Ascending aorta (tissue), 2 donors: Measurements from ENCODE around the gene SIAH1. TPM values are rescaled to one million over a fixed set of nuclear protein-coding genes. Genes with fewer than 3 reads are reported as not detected.
"Not testable (repeated sequence)": the region's sequence is repeated elsewhere in the genome, so short reads cannot be mapped to it uniquely, and the experiment has no call there.

Experiments
- DNase-seq, 2 donors: peaks; one replicate each; pipeline ENCODE4 v3.0.0-alpha.2; 2019; ENCODE audit warnings: low spot score in 2 of 2
- H3K27ac ChIP-seq, 2 donors: fragments of 200-600 bp; sonication (generic); one replicate each; pipeline ENCODE4 v1.5.1; 2016 to 2017; ENCODE audit warnings: mild to moderate bottlenecking in 1 of 2
- H3K27me3 ChIP-seq: fragments of 200-600 bp; sonication (generic); one replicate; pipeline ENCODE4 v1.5.1; 2017
- H3K36me3 ChIP-seq, 2 donors: fragments of 200-600 bp; sonication (generic); one replicate each; pipeline ENCODE4 v1.5.1; 2016
- H3K4me1 ChIP-seq, 2 donors: fragments of 200-600 bp; sonication (generic); one replicate each; pipeline ENCODE4 v1.5.1; 2016 to 2017; ENCODE audit warnings: mild to moderate bottlenecking in 1 of 2
- H3K4me3 ChIP-seq, 2 donors: fragments of 200-600 bp; sonication (generic); one replicate each; pipeline ENCODE4 v1.5.1; 2016 to 2017; ENCODE audit warnings: mild to moderate bottlenecking in 1 of 2
- H3K9me3 ChIP-seq, 2 donors: fragments of 200-600 bp; sonication (generic); one replicate each; pipeline ENCODE4 v1.5.1; 2016
- CTCF ChIP-seq, 3 experiments: fragments of 200-600 bp in 2 of 3; fragments of 450-650 bp in 1 of 3; sonication (generic) in 2 of 3; IDR thresholded peaks; one replicate each; pipeline ENCODE4 v1.5.1; 2016 to 2019; ENCODE audit warnings: antibody characterized with exemption in 3 of 3, mild to moderate bottlenecking in 1 of 3, moderate library complexity in 1 of 3
- intact Hi-C: fragments of 100-400 bp; cut with DNase I; formaldehyde crosslinking; loops from one replicate; pipeline ENCODE4 v1.15.1; 2023
- total RNA-seq: library from RNA; depleted of rRNA; stranded (reverse); fragments of >200 nt; gene quantifications from one replicate; pipeline ENCODE4 v1.1.0, GENCODE V29; 2016

SIAH1 gene
- total RNA-seq, 1 donor from 2014 or later: 11.3 TPM

GRCh38 chr16:48405153-48405552 lies 19.9 kb upstream of the SIAH1 start:
- no peaks in the 10 kb centered on the region for H3K36me3 ChIP-seq
- intact Hi-C loops: no loop called here
- no peak for DNase-seq
- no peak for TF ChIP-seq CTCF (IDR thresholded peaks at IDR 0.05)
- H3K27me3 ChIP-seq: no peaks in the 10 kb centered on the region
- H3K4me3 ChIP-seq: no peak overlapping the region
- no peaks in the 10 kb centered on the region for H3K9me3 ChIP-seq
- no peak overlapping the region for H3K27ac ChIP-seq
- H3K4me1 ChIP-seq: no peaks in the 10 kb centered on the region

GRCh38 chr16:48402547-48402946 lies 17.3 kb upstream of the SIAH1 start:
- intact Hi-C loops, DNase-seq, H3K9me3 ChIP-seq, H3K36me3 ChIP-seq, H3K4me1 ChIP-seq, H3K27me3 ChIP-seq, H3K27ac ChIP-seq, H3K4me3 ChIP-seq: not testable (repeated sequence)

GRCh38 chr16:48395375-48395774 lies 10.2 kb upstream of the SIAH1 start:
- Histone ChIP-seq H3K27ac (no peak overlapping the region), H3K4me3 (no peak overlapping the region), H3K9me3 (no peaks in the 10 kb centered on the region), H3K27me3 (no peaks in the 10 kb centered on the region), H3K36me3 (no peaks in the 10 kb centered on the region), H3K4me1 (no peaks in the 10 kb centered on the region)
- intact Hi-C loops: no loop called here
- DNase-seq: peak in 1 of 2 donors; percentile 54
- no peak for TF ChIP-seq CTCF (IDR thresholded peaks at IDR 0.05)

GRCh38 chr16:48394355-48394703 lies 9.1 kb upstream of the SIAH1 start:
- intact Hi-C loops: no loop called here
- Histone ChIP-seq H3K4me3 (no peak overlapping the region), H3K27ac (no peak overlapping the region), H3K36me3 (no peaks in the 10 kb centered on the region), H3K4me1 (no peaks in the 10 kb centered on the region), H3K27me3 (no peaks in the 10 kb centered on the region), H3K9me3 (no peaks in the 10 kb centered on the region)
- peak in 1 of 2 donors; percentile 62 for DNase-seq
- no peak for TF ChIP-seq CTCF (IDR thresholded peaks at IDR 0.05)

- intact Hi-C loops: no loop called here
- peak in 1 of 2 donors; percentile 65 for DNase-seq
- Histone ChIP-seq H3K4me1 (no peaks in the 10 kb centered on the region), H3K27ac (no peak overlapping the region), H3K36me3 (no peaks in the 10 kb centered on the region), H3K4me3 (no peak overlapping the region), H3K27me3 (no peaks in the 10 kb centered on the region), H3K9me3 (no peaks in the 10 kb centered on the region)
- no peak for TF ChIP-seq CTCF (IDR thresholded peaks at IDR 0.05)
These were observed 8.5 kb upstream of the SIAH1 start for GRCh38 chr16:48393485-48394354.

- Histone ChIP-seq H3K9me3 (no peaks in the 10 kb centered on the region), H3K4me1 (peaks cover 0 to 1% of the 10 kb centered on the region in 2 donors), H3K4me3 (no peak overlapping the region), H3K27ac (no peak overlapping the region), H3K36me3 (no peaks in the 10 kb centered on the region), H3K27me3 (no peaks in the 10 kb centered on the region)
- intact Hi-C loops: no loop called here
- DNase-seq: peak in 1 of 2 donors; percentile 9
- TF ChIP-seq CTCF (IDR thresholded peaks at IDR 0.05): no peak
These were observed 7.2 kb upstream of the SIAH1 start for GRCh38 chr16:48392407-48392806.
